ENCODE measurements around the gene PRPSAP1.

- no peak for TF ChIP-seq CTCF (IDR thresholded peaks at IDR 0.05)
- TF ChIP-seq EP300 (IDR thresholded peaks at IDR 0.05), result no peak
- no peak for TF ChIP-seq POLR2AphosphoS5 (IDR thresholded peaks at IDR 0.05)
Observed at GRCh38 chr17:76341301-76341700, 12.4 kb downstream of the PRPSAP1 start.
